Erythroblast (primary cell): ENCODE measurements around the gene WDR1.

Experiments used
- DNase-seq, 2 experiments: peaks; one replicate each; lab custom pipeline; 2025; lab: John Stamatoyannopoulos, UW
- GATA1 ChIP-seq: IDR thresholded peaks from 2 replicates; pipeline ENCODE4 v1.6.1; 2011; ENCODE audit warnings: low read depth, mild to moderate bottlenecking, control low read depth, low read length, moderate library complexity
- POLR2A ChIP-seq: IDR thresholded peaks from 2 replicates; pipeline ENCODE4 v1.6.1; 2011; ENCODE audit warnings: mild to moderate bottlenecking, low read length

WDR1 gene

DNA sequence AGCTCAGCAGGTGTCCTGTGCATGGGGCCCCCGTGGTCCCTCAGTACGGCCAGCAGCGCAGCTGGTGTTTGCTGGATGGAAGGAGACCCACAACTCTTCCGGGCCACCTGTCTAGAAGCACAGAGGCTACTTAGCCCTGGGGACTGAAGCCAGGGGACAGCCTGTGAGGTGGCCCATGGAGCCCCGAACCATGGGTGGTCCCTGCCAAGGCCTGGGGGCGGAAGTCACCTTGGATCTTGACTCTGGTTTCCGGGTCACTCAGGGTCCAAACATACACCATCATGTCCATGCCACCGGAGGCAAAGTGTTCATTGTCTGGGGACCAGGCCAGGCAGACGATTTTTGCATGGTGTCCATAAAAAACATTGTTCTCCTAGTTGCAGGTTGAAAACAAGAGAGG, 39.5 kb downstream of the WDR1 start:
- DNase-seq, result no peak
- no peak for TF ChIP-seq POLR2A
- no peak for TF ChIP-seq GATA1

GRCh38 chr4:10075953-10076391, 40.6 kb downstream of the WDR1 start:
- DNase-seq, result no peak
- no peak for TF ChIP-seq GATA1
- no peak for TF ChIP-seq POLR2A

GRCh38 chr4:10075158-10075863, 41.3 kb downstream of the WDR1 start:
- DNase-seq, result no peak
- TF ChIP-seq GATA1 (no peak), POLR2A (no peak)

DNA sequence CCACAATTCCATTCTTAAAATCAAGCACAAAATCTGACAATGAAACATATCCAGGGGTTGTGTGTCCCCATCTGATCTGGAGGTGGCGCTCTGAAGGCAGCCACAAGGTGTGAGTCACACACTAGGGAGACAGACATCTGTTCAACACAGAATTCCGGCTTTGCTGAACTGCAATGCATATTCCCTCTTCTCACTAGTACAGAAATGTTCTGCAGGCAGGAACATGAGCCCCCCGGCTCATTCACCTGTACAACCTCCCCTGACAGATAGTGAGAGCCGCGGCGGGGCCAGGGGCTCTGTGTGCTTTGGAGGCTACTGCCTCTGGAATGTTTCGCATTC, 41.9 kb downstream of the WDR1 start:
- TF ChIP-seq GATA1 (no peak), POLR2A (no peak)
- peak in 1 of 2 experiments; percentile 48 for DNase-seq

DNA sequence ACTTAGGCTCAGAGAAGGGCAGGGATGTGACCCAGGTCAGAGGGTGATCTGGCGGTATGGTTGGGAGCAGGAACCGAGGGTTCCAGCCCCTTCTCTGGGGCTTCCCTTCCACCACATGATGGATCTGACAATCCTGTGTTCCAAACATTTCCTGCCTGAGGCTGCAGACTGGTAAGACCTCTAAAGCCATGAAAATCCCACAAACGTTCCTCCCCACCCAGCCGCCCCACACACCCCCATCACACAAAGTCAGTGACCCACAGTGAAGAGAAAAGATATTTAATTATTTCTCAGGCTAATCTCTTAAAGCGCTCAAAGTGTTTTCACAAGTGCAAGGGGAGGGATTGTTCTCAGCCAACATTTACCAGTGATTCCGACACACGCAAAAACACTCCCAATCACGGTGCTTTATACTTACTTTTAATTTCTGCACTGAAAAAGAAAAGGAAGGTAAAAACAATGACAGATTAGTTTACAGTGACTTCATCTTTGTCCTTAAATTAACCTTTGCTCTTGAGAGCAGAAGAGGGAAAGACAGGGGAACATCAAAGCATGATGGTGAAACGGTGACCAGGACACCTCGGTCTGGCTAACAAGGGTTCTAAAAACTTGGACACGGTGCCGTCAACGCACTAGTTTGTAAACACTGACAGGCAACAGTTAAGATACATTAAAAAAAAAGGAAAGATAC, 42.4 kb downstream of the WDR1 start:
- no peak for DNase-seq
- TF ChIP-seq GATA1 (no peak), POLR2A (no peak)

GRCh38 chr4:10072420-10073017, 44.1 kb downstream of the WDR1 start:
- TF ChIP-seq GATA1 (no peak), POLR2A (no peak)
- no peak for DNase-seq

GRCh38 chr4:10069075-10069642, 47.4 kb downstream of the WDR1 start:
- DNase-seq, result no peak
- no peak for TF ChIP-seq POLR2A

GRCh38 chr4:10066670-10067651, 49.6 kb downstream of the WDR1 start:
- TF ChIP-seq GATA1 (no peak), POLR2A (no peak)
- DNase-seq, result no peak

GRCh38 chr4:10066206-10066605, 50.4 kb downstream of the WDR1 start:
- TF ChIP-seq GATA1, result no peak
- TF ChIP-seq POLR2A, result no peak
- no peak for DNase-seq

DNA sequence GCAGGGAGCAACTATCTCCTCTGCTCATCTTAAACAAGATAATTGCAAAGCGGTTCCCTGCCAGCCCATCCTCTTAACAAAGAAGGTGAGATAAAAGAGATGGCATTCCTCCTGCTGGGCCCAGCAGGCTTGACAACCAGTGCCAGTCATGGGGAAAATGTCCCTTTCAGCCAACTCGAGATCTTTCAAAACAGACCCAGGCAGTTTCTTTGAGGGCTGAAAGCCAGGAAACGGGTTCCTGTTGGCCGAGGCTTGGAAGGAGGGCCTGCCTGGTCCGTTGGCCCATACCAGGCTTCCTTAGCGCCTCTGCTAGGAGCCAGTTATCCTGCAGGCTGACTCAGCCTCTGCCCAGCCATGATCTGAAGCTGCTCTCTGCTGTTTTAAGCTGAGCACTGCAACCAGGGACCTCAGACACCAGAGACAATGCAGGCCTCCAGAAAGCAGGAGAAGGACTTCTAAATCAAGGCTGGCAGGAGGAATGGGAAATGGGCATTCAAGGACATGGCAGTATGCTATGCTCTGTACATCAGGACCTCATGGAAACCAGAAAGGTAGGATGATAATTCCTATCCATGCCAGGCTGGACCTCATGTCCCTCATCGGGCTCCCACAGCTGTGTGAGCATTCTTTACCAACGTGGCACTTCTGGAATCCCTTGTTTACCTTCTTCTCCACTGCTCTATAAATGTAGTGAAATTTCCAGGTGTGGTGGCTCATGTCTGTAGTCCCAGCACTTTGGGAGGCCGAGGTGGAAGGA, 52.9 kb downstream of the WDR1 start:
- TF ChIP-seq POLR2A (no peak), GATA1 (no peak)
- no peak for DNase-seq

GRCh38 chr4:10061650-10062415, 54.8 kb downstream of the WDR1 start:
- no peak for TF ChIP-seq GATA1
- no peak for TF ChIP-seq POLR2A
- DNase-seq, result no peak

DNA sequence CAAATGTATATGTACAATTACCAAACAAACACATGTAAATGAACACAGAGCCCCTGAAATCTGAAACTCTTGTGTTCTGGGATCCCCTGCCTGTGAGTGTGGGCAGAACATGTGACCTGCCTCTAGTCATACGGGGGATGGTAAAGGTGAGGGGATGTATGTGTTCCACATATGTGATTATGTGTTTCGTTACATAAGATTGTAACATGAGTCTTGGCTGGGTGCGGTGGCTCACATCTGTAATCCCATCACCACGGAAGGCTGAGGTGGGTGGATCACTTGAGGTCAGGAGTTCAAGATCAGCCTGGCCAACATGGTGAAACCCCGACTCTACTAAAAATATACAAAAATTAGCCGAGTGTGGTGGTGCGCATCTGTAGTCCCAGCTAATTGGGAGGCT, 58.2 kb downstream of the WDR1 start:
- DNase-seq, result no peak
- TF ChIP-seq POLR2A (no peak), GATA1 (no peak)
